ENCODE measurements around the gene CAMKK2.

CAMKK2 gene

GRCh38 chr12:121238086-121238485 is 58.4 kb downstream of the CAMKK2 start:
- H3K56ac ChIP-seq (ENCODE audit: low read length): no peak overlapping the region
- H3K79me2 ChIP-seq (ENCODE audit: control insufficient read depth, insufficient read depth, low read length): no peaks in the 10 kb centered on the region
- no peak overlapping the region for H4K5ac ChIP-seq (ENCODE audit: low read length)
- H3K4me1 ChIP-seq (ENCODE audit: control insufficient read depth, low read depth, low read length): no peaks in the 10 kb centered on the region
- H2BK15ac ChIP-seq (replicated peaks; ENCODE audit: low read depth): no peak overlapping the region
- H2BK5ac ChIP-seq (ENCODE audit: low read length): no peak overlapping the region
- no peak overlapping the region for H3K4me2 ChIP-seq (ENCODE audit: low read length)
- no peak overlapping the region for H3K18ac ChIP-seq (ENCODE audit: low read length)
- no peak overlapping the region for H3K4ac ChIP-seq (ENCODE audit: low read depth, low read length)
- H3K79me1 ChIP-seq (ENCODE audit: low read length): no peaks in the 10 kb centered on the region
- DNase-seq: no peak
- no peaks in the 10 kb centered on the region for H3K27me3 ChIP-seq (ENCODE audit: insufficient read depth, low read length, poor library complexity)
- no peak overlapping the region for H3K4me3 ChIP-seq (ENCODE audit: low read length)
- no CpG with 5 or more reads among the region's 4 CpGs for WGBS (ENCODE audit: extremely low coverage, insufficient coverage, low lambda C conversion rate)
- no peak overlapping the region for H2AK5ac ChIP-seq (ENCODE audit: low read length)
- no peak overlapping the region for H3K9ac ChIP-seq (ENCODE audit: low read length)
- no peak overlapping the region for H3K23ac ChIP-seq (ENCODE audit: low read length)
- H2BK120ac ChIP-seq (ENCODE audit: low read depth, low read length): no peak overlapping the region
- H4K8ac ChIP-seq (ENCODE audit: low read depth, low read length): no peak overlapping the region
- H3K36me3 ChIP-seq (ENCODE audit: control insufficient read depth, insufficient read depth, low read length): peaks cover 10% of the 10 kb centered on the region
- no peak overlapping the region for H3K27ac ChIP-seq (ENCODE audit: low read depth, low read length)

- H4K5ac ChIP-seq (ENCODE audit: low read length): no peak overlapping the region
- no peak overlapping the region for H2AK5ac ChIP-seq (ENCODE audit: low read length)
- no peak overlapping the region for H3K4me3 ChIP-seq (ENCODE audit: low read length)
- no peak overlapping the region for H4K8ac ChIP-seq (ENCODE audit: low read depth, low read length)
- no peak overlapping the region for H3K27ac ChIP-seq (ENCODE audit: low read depth, low read length)
- no peak for DNase-seq
- no peak overlapping the region for H3K56ac ChIP-seq (ENCODE audit: low read length)
- H3K27me3 ChIP-seq (ENCODE audit: insufficient read depth, low read length, poor library complexity): no peaks in the 10 kb centered on the region
- H3K23ac ChIP-seq (ENCODE audit: low read length): no peak overlapping the region
- H3K9ac ChIP-seq (ENCODE audit: low read length): no peak overlapping the region
- whole genome bisulfite sequencing (ENCODE audit: extremely low coverage, insufficient coverage, low lambda C conversion rate): no CpG with 5 or more reads among the region's 8 CpGs
- H2BK15ac ChIP-seq (replicated peaks; ENCODE audit: low read depth): no peak overlapping the region
- H3K79me1 ChIP-seq (ENCODE audit: low read length): no peaks in the 10 kb centered on the region
- peaks cover 10% of the 10 kb centered on the region for H3K36me3 ChIP-seq (ENCODE audit: control insufficient read depth, insufficient read depth, low read length)
- H2BK5ac ChIP-seq (ENCODE audit: low read length): no peak overlapping the region
- no peak overlapping the region for H2BK120ac ChIP-seq (ENCODE audit: low read depth, low read length)
- no peaks in the 10 kb centered on the region for H3K79me2 ChIP-seq (ENCODE audit: control insufficient read depth, insufficient read depth, low read length)
- H3K4ac ChIP-seq (ENCODE audit: low read depth, low read length): no peak overlapping the region
- no peak overlapping the region for H3K18ac ChIP-seq (ENCODE audit: low read length)
- H3K4me2 ChIP-seq (ENCODE audit: low read length): no peak overlapping the region
- no peaks in the 10 kb centered on the region for H3K4me1 ChIP-seq (ENCODE audit: control insufficient read depth, low read depth, low read length)
These were observed 59.1 kb downstream of the CAMKK2 start for GRCh38 chr12:121237415-121237814.

GRCh38 chr12:121236776-121237175 is 59.7 kb downstream of the CAMKK2 start:
- no CpG with 5 or more reads among the region's 9 CpGs for WGBS (ENCODE audit: extremely low coverage, insufficient coverage, low lambda C conversion rate)
- H3K9ac ChIP-seq (ENCODE audit: low read length): no peak overlapping the region
- no peak overlapping the region for H3K23ac ChIP-seq (ENCODE audit: low read length)
- no peak overlapping the region for H3K4me2 ChIP-seq (ENCODE audit: low read length)
- no peaks in the 10 kb centered on the region for H3K79me1 ChIP-seq (ENCODE audit: low read length)
- no peak overlapping the region for H2BK120ac ChIP-seq (ENCODE audit: low read depth, low read length)
- H3K27ac ChIP-seq (ENCODE audit: low read depth, low read length): no peak overlapping the region
- H4K8ac ChIP-seq (ENCODE audit: low read depth, low read length): no peak overlapping the region
- no peak overlapping the region for H2BK15ac ChIP-seq (replicated peaks; ENCODE audit: low read depth)
- H3K79me2 ChIP-seq (ENCODE audit: control insufficient read depth, insufficient read depth, low read length): no peaks in the 10 kb centered on the region
- no peak overlapping the region for H3K4me3 ChIP-seq (ENCODE audit: low read length)
- no peak overlapping the region for H2AK5ac ChIP-seq (ENCODE audit: low read length)
- no peak overlapping the region for H3K4ac ChIP-seq (ENCODE audit: low read depth, low read length)
- no peak overlapping the region for H3K56ac ChIP-seq (ENCODE audit: low read length)
- H3K36me3 ChIP-seq (ENCODE audit: control insufficient read depth, insufficient read depth, low read length): peaks cover 10% of the 10 kb centered on the region
- no peak for DNase-seq
- H3K18ac ChIP-seq (ENCODE audit: low read length): no peak overlapping the region
- no peak overlapping the region for H4K5ac ChIP-seq (ENCODE audit: low read length)
- no peaks in the 10 kb centered on the region for H3K27me3 ChIP-seq (ENCODE audit: insufficient read depth, low read length, poor library complexity)
- no peak overlapping the region for H2BK5ac ChIP-seq (ENCODE audit: low read length)
- H3K4me1 ChIP-seq (ENCODE audit: control insufficient read depth, low read depth, low read length): no peaks in the 10 kb centered on the region

- Histone ChIP-seq H2BK5ac (ENCODE audit: low read length) (no peak overlapping the region), H4K8ac (ENCODE audit: low read depth, low read length) (no peak overlapping the region), H3K27ac (ENCODE audit: low read depth, low read length) (no peak overlapping the region), H3K36me3 (ENCODE audit: control insufficient read depth, insufficient read depth, low read length) (peaks cover 4% of the 10 kb centered on the region), H3K79me2 (ENCODE audit: control insufficient read depth, insufficient read depth, low read length) (no peaks in the 10 kb centered on the region), H3K4me2 (ENCODE audit: low read length) (no peak overlapping the region), H3K56ac (ENCODE audit: low read length) (no peak overlapping the region), H3K23ac (ENCODE audit: low read length) (no peak overlapping the region), H3K18ac (ENCODE audit: low read length) (no peak overlapping the region), H3K9ac (ENCODE audit: low read length) (no peak overlapping the region), H3K27me3 (ENCODE audit: insufficient read depth, low read length, poor library complexity) (no peaks in the 10 kb centered on the region), H3K79me1 (ENCODE audit: low read length) (no peaks in the 10 kb centered on the region), H3K4ac (ENCODE audit: low read depth, low read length) (no peak overlapping the region), H2AK5ac (ENCODE audit: low read length) (no peak overlapping the region), H3K4me1 (ENCODE audit: control insufficient read depth, low read depth, low read length) (no peaks in the 10 kb centered on the region), H4K5ac (ENCODE audit: low read length) (no peak overlapping the region), H2BK15ac (replicated peaks; ENCODE audit: low read depth) (no peak overlapping the region), H2BK120ac (ENCODE audit: low read depth, low read length) (no peak overlapping the region), H3K4me3 (ENCODE audit: low read length) (no peak overlapping the region)
- DNase-seq: no peak
- WGBS (ENCODE audit: extremely low coverage, insufficient coverage, low lambda C conversion rate): no CpG with 5 or more reads among the region's 11 CpGs
These were observed 62.9 kb downstream of the CAMKK2 start for GRCh38 chr12:121233628-121234020.

- DNase-seq: peak; percentile 51
- WGBS (ENCODE audit: extremely low coverage, insufficient coverage, low lambda C conversion rate): no CpG with 5 or more reads among the region's 14 CpGs
These were observed 63.4 kb downstream of the CAMKK2 start for GRCh38 chr12:121232977-121233627.

GRCh38 chr12:121232163-121232562 is 64.3 kb downstream of the CAMKK2 start:
- H3K56ac ChIP-seq (ENCODE audit: low read length): no peak overlapping the region
- H3K27me3 ChIP-seq (ENCODE audit: insufficient read depth, low read length, poor library complexity): no peaks in the 10 kb centered on the region
- peaks cover 3% of the 10 kb centered on the region for H3K36me3 ChIP-seq (ENCODE audit: control insufficient read depth, insufficient read depth, low read length)
- no peak overlapping the region for H2BK120ac ChIP-seq (ENCODE audit: low read depth, low read length)
- H3K4ac ChIP-seq (ENCODE audit: low read depth, low read length): no peak overlapping the region
- H3K4me1 ChIP-seq (ENCODE audit: control insufficient read depth, low read depth, low read length): no peaks in the 10 kb centered on the region
- no peak overlapping the region for H3K27ac ChIP-seq (ENCODE audit: low read depth, low read length)
- no CpG with 5 or more reads among the region's 16 CpGs for WGBS (ENCODE audit: extremely low coverage, insufficient coverage, low lambda C conversion rate)
- no peak overlapping the region for H2AK5ac ChIP-seq (ENCODE audit: low read length)
- no peaks in the 10 kb centered on the region for H3K79me2 ChIP-seq (ENCODE audit: control insufficient read depth, insufficient read depth, low read length)
- H3K18ac ChIP-seq (ENCODE audit: low read length): no peak overlapping the region
- DNase-seq: no peak
- H3K4me2 ChIP-seq (ENCODE audit: low read length): no peak overlapping the region
- H4K5ac ChIP-seq (ENCODE audit: low read length): no peak overlapping the region
- H4K8ac ChIP-seq (ENCODE audit: low read depth, low read length): no peak overlapping the region
- H2BK5ac ChIP-seq (ENCODE audit: low read length): no peak overlapping the region
- no peak overlapping the region for H3K23ac ChIP-seq (ENCODE audit: low read length)
- no peaks in the 10 kb centered on the region for H3K79me1 ChIP-seq (ENCODE audit: low read length)
- no peak overlapping the region for H2BK15ac ChIP-seq (replicated peaks; ENCODE audit: low read depth)
- no peak overlapping the region for H3K4me3 ChIP-seq (ENCODE audit: low read length)
- H3K9ac ChIP-seq (ENCODE audit: low read length): no peak overlapping the region

More at GRCh38 chr12:121232977-121233627, 63.4 kb downstream of the CAMKK2 start:
- Histone ChIP-seq H2AK5ac (ENCODE audit: low read length) (no peak overlapping the region), H3K18ac (ENCODE audit: low read length) (no peak overlapping the region), H3K23ac (ENCODE audit: low read length) (no peak overlapping the region), H2BK5ac (ENCODE audit: low read length) (no peak overlapping the region), H4K5ac (ENCODE audit: low read length) (no peak overlapping the region), H3K4me1 (ENCODE audit: control insufficient read depth, low read depth, low read length) (no peaks in the 10 kb centered on the region), H3K4me3 (ENCODE audit: low read length) (no peak overlapping the region), H3K79me2 (ENCODE audit: control insufficient read depth, insufficient read depth, low read length) (no peaks in the 10 kb centered on the region), H3K79me1 (ENCODE audit: low read length) (no peaks in the 10 kb centered on the region), H3K56ac (ENCODE audit: low read length) (no peak overlapping the region), H4K8ac (ENCODE audit: low read depth, low read length) (no peak overlapping the region), H3K4ac (ENCODE audit: low read depth, low read length) (no peak overlapping the region), H3K36me3 (ENCODE audit: control insufficient read depth, insufficient read depth, low read length) (peaks cover 4% of the 10 kb centered on the region), H3K27ac (ENCODE audit: low read depth, low read length) (no peak overlapping the region), H2BK120ac (ENCODE audit: low read depth, low read length) (no peak overlapping the region), H3K4me2 (ENCODE audit: low read length) (no peak overlapping the region), H3K27me3 (ENCODE audit: insufficient read depth, low read length, poor library complexity) (no peaks in the 10 kb centered on the region), H2BK15ac (replicated peaks; ENCODE audit: low read depth) (no peak overlapping the region), H3K9ac (ENCODE audit: low read length) (no peak overlapping the region)
